D721Med (cell line): Measurements from ENCODE around the gene B3GNT4.
"Not testable (repeated sequence)": the region's sequence is repeated elsewhere in the genome, so short reads cannot be mapped to it uniquely, and the experiment has no call there.

Source experiments
- DNase-seq: peaks from one replicate; pipeline ENCODE4 v3.0.0; 2011; ENCODE audit warnings: low spot score; ENCODE audit not compliant: insufficient read length
- FAIRE-seq: peaks from 2 replicates; lab custom pipeline; 2011; peaks lifted over from hg19 to GRCh38; lab: Jason Lieb, UNC
- CTCF ChIP-seq: IDR thresholded peaks from 2 replicates; pipeline ENCODE4 v1.5.1; 2012; ENCODE audit warnings: mild to moderate bottlenecking, control low read depth; ENCODE audit not compliant: insufficient read depth; ENCODE audit errors: missing control alignments

The B3GNT4 gene

GRCh38 chr12:122166422-122167349 is 36.8 kb upstream of the B3GNT4 start:
- DNase-seq = no peak
- no peak for TF ChIP-seq CTCF
- no peak for FAIRE-seq

GRCh38 chr12:122167356-122167925 is 36.1 kb upstream of the B3GNT4 start:
- no peak for TF ChIP-seq CTCF
- no peak for FAIRE-seq
- DNase-seq = no peak

- TF ChIP-seq CTCF = no peak
- no peak for FAIRE-seq
- no peak for DNase-seq
Observed at GRCh38 chr12:122168492-122168891, 35.0 kb upstream of the B3GNT4 start.

GRCh38 chr12:122171399-122171798 is 32.1 kb upstream of the B3GNT4 start:
- DNase-seq (no peak), FAIRE-seq (no peak)
- TF ChIP-seq CTCF = no peak

- FAIRE-seq (no peak), DNase-seq (no peak)
- TF ChIP-seq CTCF = no peak
Observed at GRCh38 chr12:122172262-122172939, 31.1 kb upstream of the B3GNT4 start.

GRCh38 chr12:122174155-122174845 is 29.2 kb upstream of the B3GNT4 start, which contains the start of gene IL31:
IL31 (minus strand) TSS chr12:122174221; CDS start chr12:122174172, 49 bp downstream.
- TF ChIP-seq CTCF = no peak
- DNase-seq (no peak), FAIRE-seq (no peak)

GRCh38 chr12:122176473-122176872 is 27.0 kb upstream of the B3GNT4 start:
- not testable (repeated sequence) for FAIRE-seq

More at GRCh38 chr12:122176473-122176872, 27.0 kb upstream of the B3GNT4 start:
- DNase-seq = not testable (repeated sequence)
